Stimulated activated naive CD8-positive, alpha-beta T cell treated with anti-CD3 and anti-CD28 coated beads, Interleukin-15, Interleukin-2, amounts not matched to agents 100 U/mL and 50 U/mL, for 24 hours (primary cell): ENCODE results near the gene EEF1A2.

Source experiments
- ATAC-seq: fragments of 150-1000 bp; cut with Tn5 transposase; one replicate; pipeline ENCODE4 v1.10.0; 2021
- DNase-seq: peaks from one replicate; pipeline ENCODE4 v3.0.0; 2021

The EEF1A2 gene

DNA sequence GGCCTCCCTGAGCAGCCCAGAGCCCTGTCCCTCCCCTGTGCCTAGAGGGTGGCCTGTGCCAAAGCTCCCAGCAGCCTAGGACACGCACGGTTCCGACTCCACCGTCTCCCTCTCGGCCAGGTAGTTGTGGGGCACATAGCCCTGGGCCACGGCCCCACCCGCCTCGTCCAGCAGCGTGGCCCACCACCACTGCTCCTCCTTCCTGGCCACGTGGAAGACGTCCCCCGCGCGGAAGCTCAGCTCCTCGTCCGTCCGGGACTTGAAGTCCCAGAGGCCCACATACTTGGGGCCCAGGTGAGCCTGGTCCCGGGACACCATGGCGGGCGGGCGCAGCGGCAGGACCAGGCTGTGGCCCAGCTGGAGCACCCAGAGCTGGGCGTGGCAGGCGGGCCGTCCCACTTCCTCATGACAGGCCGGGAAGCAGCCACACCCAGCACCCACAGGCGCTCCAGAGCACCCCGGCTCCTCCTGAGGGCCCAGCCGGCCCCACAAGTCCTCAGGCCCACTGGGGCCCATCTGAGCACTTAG is 38.2 kb upstream of the EEF1A2 start, which contains the start of gene PTK6:
TSS of gene PTK6 (minus strand) at position 380 of the 528 bp plus-strand sequence. CDS start at position 318, 62 bp downstream.
- DNase-seq (no peak), ATAC-seq (peak; percentile 1)

DNA sequence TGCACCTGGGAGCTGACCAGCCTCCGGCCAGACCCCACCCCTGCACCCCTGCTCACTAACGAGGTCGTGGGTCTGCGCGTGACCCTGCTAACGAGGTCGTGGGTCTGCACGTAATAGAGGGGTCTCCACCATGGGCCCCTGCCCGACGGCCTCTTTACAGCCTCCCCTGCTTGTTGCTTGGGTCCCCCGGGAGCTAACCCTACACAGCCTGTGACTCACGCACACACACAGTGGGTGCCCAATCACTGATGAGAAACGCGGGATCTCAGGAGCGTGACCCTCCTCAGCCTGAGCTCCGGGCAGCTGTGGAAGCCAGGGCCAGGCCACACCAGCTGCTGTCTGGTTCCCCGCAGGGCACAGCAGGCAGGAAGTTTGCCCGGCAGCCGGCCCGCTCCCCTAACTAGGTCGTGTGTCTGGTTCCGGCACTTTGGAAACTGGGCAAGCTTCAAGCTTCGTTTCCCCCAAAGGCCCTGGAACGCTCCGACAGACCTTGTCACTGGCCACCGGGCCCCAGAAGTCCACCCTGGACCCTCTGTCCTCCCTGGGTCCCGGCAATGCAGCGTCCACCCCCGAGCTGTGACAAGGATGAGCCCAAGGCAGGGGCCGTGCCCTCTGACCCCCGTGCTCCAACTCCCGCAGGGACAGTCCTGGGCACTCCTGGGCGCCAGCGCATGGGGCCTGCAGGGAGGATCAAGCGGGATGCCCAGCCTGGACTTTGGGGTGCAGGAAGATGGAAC is 37.5 kb upstream of the EEF1A2 start:
- DNase-seq (no peak), ATAC-seq (no peak)

GRCh38 chr20:63534831-63535651 is 36.2 kb upstream of the EEF1A2 start:
- no peak for ATAC-seq
- no peak for DNase-seq

DNA sequence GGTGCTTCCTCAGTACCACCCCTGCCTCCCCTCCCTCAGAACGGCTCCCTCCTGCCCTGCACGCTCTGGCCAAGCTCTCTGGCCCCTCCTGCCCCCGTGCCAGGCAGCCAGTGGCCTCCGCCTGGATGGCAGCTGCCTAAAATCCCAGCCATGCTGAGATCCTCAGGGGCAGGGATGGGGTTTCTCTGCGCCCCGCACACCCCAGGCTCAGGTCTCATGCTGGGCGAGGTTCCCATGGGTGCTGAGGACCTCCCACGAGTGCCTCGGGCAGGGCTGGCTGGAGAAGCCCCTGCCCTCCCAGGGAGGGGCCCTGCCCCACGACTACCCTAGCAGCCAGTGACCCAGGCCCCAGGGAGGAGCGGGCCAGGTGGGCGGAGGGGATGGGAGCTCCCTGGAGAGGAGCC is 35.5 kb upstream of the EEF1A2 start:
- no peak for ATAC-seq
- DNase-seq = no peak

- DNase-seq (no peak), ATAC-seq (no peak)
Measured at GRCh38 chr20:63533871-63534393, 35.0 kb upstream of the EEF1A2 start.

DNA sequence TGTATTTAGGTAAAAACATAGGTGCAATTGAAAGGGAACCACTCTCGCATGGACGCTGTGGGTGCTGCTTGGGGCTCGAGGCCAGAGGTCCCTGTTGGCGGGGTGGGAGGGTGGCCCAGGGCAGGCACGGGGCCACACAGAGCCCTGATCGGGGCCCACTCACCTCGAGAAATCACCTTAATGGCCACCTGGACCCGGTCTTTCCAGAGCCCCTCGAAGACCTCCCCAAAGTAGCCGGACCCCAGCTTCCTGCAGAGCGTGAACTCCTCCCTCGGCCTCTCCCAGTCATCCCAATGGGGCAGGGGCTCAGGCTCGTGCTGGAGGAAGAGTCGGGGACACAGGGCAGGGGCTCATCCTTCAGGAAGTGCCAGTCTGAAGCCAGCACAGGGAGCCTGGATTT is 34.5 kb upstream of the EEF1A2 start:
- DNase-seq (no peak), ATAC-seq (no peak)

DNA sequence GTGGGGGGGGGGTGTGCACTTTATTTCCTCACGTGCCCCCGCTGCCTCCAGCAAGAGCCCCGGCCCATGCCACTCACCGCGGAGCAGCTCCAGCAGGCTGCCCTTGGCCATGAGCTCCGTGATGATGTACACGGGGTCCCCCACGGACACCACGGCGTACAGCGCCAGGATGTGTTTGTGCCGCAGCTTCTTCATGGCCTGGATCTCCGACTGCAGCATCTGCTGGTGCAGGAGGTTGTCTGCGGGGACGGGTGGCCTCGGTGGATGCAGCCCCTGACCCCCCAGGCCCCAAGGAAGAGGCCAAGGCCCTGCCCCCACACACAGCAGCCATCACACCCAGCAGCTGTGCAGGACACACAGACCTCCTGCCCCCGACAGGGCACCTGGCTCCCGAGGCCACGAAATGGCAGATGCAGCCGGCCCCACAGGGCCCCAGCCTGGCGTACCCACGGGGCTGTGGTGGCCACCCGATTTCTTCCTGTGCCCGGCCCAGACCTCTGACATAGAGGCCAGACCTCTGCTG is 33.6 kb upstream of the EEF1A2 start:
- ATAC-seq = no peak
- DNase-seq = no peak

DNA sequence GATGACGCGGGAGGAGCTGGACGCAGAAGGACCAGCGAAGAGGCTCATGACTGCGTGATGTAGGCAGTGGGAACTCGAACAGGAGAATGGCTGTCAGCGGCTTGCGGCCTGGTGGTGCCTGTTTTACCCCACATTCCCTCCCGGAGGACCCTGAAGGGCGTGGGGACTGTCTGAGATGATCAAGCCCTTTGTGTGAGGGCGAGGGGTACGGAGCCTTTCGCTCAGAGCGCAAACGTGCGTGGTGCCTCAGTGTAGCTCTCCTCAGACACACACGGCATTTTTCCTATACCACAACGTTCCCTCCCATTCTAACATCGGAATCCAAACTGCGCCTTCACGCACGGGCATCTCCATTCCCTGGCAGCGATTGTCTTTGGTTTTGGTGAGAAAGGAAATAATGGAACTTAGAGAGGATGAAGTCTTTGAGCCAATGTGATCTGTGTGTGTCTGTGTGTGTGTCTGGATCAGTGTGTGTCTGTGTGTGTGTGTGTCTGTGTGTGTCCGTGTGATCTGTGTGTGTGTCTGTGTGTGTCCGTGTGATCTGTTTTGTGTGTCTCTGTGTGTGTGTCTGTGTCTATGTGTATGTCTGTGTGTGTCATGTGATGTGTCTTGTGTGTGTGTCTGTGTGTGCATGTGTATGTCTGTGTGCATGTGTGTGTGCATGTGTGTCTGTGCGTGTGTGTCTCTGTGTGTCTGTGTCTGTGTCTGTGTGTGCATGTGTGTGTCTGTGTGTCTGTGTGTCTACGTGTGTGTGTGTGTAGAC is 33.0 kb upstream of the EEF1A2 start:
- ATAC-seq (no peak), DNase-seq (no peak)

DNA sequence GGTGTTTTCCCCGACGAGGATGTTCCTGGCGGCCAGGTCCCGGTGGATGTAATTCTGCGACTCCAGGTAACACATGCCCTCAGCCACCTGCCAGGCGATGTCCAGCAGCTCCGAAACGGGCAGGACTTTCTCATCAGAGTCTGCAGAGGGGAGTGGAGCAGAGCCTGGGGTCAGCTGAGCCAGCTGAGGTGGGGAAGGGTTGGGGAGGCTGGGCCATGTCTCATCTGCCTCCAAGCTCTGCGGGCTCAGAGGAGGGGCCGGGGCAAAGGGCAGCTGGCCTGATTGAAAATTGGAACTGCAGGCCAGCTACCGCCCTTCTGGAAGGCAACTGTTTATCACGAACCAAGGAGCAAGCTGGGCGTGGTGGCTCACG is 31.9 kb upstream of the EEF1A2 start:
- ATAC-seq = no peak

DNA sequence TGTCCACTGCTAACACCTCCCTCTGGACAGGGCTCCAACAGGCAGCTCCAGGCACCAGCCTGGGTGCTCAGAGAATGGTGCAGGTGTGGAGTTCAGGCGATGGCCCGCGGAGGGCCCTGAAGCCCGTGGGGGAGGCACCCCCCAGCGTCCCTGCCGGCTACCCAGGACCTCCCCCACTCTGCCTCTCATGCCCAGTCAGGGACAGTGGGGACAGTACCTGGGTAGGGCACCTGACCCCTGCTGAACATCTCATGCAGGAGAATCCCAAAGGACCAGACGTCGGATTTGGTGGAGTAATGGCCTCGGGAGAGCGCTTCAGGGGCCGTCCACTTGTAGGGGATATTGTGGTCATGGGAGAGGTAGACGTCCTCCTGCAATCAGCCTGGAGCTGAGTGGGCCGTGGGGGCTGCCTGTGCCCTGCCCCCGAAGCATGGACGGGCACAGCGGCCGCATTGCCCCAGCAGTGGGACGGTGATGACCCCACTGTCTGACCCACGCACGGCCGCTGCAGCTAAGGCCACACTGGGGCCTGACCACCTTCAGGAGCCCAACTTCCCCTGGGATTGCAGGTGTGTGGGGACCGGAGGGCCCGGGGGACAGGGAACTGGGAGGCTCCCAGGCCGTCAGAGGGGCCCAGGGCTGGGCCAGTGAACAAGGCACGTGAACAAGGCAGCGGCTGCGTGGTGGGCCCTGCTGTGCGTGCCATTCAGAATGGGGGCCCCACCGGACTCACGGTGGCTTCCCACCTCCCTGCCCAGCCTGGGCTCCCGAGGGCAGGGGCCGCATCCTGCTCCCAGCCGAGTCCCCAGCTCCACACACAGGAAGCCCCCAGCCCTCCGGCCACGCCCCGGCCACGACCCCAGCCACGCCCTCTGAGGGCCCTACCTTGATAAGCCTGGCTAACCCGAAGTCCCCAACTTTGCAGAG is 31.2 kb upstream of the EEF1A2 start:
- DNase-seq (no peak), ATAC-seq (no peak)

More for the DNA sequence above, 31.9 kb upstream of the EEF1A2 start:
- no peak for DNase-seq

DNA sequence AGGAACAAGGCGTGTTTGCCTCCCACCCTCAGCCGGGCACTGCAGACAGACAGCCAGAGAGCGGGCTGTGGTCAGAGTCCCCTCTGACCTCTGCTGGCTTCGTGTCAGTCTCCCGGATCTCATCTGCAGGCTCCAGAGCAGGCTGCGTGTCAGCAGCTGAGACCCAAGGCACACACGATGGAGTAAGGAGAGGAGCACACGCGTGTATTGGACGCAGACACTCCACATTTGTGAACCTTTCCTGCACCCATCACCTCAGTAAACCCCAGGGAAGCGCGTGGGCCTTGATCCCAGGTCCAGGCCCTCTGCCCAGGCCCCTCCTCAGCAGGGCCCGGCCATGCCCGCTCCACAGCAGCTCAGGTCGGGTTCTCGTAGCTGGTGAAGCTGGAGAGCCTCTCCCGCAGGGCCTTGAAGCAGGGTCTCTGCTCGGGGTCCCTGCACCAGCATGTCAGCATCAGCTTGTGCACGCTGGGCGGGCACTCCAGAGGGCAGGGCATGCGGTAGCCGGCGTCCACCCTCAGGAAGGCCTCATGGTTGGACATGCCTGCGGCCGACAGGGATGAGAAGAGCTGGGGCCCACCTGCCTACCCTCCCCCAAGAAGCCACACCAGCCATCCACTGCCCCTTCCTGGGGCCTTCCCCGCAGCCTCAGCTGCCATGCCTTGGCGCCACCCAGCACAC is 30.4 kb upstream of the EEF1A2 start:
- DNase-seq (no peak), ATAC-seq (no peak)

DNA sequence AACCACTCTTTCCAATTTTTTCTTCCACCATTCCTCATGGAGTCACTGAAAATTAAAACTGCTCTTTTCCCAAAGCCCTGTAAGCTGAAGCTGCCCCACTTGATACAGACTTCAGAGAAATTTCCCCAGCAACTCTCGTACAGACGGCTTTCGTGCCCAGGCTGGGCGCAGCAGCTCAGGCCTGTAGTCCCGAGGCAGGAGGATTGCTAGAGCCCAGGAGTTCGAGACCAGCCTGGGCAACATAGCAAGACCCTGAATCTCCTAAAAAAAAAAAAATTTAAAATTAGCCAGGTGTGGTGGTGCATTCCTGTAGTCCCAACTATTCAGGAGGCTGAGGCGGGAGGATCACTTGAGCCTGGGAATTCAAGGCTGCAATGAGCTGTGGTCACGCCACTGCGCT is 28.3 kb upstream of the EEF1A2 start:
- DNase-seq (no peak), ATAC-seq (no peak)

DNA sequence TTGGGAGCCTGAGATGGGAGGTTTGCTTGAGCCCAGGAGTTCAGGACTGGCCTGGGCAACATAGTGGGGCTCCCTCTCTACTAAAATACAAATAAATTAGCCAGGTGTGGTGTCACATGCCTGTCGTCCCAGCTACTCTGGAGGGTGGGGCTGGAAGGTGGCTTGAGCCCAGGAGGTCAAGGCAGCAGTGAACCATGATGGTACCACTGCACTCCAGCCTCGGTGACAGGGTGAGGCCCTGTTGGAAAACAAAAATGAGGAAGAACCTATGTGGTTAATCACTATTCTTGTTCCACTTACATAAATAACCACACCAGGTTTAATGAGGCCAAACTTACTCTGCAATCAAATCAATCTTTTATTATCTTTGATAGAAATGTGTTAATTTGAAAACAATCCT is 27.1 kb upstream of the EEF1A2 start:
- ATAC-seq (no peak), DNase-seq (no peak)

DNA sequence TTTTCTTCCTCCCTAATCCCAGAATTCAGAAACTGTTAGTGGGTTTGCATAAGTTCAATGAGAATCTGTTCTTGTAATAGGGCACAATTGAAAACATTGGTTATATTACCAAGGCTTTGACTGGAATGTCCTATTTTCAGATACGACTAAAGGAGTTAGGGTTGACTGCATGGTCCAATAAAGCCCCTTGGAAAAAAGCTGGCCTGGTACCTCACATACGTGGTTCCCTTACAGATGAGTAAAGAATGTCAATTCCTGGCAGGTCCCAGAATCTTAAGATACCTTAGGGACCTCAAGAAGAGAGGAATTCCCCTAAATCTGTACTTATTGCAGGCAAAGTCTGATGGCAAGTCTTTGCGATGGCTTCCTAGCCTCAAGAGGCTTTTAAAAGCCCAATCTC is 26.3 kb upstream of the EEF1A2 start:
- no peak for DNase-seq
- no peak for ATAC-seq

DNA sequence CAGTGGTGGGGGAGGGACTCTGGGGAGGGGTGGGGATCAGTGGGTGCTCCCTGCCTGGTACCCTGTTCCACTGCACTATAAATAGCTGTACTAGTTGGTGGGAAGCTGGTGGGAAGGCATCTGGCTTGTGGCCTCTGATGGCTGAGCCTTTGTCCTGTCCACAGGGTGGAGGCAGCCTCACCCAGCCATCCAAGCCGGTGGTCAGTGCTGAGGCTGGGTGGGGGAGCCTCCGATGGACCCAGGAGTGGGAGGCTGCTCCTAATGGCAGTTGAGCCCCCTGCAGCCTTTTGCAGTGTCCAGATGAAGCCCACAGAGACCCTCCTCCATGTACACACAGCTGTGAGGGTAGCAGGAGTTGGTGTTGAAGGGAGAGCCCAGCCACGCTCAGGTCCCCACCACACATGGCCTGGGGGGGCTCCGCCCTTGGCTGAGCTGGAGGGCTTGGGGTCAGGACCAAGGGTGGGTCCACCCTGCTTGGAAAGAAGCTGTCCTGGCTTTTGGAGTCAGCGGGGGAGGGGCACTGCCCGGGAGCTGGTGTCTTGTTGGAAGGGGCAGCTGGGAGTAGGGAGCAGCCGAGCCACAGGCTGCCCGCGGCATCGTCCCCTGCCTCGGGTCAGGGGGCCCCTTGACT is 24.2 kb upstream of the EEF1A2 start:
- DNase-seq (no peak), ATAC-seq (no peak)

DNA sequence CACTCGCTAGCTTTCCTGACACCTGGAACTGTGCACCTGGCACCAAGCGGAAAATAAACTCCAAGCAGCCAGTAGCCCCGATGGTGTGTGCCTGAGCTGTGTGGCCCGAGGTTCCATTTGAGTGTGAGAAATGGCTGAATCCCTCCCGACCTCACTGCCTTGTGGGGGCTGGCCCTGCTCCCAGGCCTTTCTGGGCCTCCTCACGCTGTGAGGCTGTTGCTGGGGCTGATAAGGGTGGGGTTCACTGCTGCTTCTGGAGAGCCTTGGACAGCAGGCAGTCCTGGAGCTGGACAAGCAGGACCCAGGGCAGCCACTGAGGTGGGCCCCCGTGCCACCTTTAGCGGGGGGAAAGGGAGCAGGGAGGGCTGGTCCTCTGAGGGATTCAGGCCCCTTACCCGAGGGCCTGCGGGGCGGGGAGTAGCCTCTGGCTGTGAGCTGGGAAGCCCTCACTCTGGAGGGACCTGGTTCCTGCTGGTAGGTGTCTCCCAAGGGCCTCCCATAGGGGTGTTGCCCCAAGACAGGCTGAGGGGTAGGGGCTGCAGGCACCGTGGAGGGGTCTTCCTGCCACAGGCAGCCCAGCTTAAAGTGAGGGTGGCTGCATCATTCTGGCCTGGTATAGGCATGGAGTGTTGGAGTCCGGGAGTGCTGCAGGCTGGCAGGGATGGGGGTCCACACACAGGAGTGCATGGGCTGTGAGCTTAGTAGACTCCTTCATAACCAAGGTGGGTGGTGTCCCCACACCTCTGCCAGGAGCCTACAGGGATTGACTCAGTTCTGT is 23.4 kb upstream of the EEF1A2 start:
- ATAC-seq = no peak
- DNase-seq = no peak

GRCh38 chr20:63521602-63522001 is 22.7 kb upstream of the EEF1A2 start:
- no peak for DNase-seq
- no peak for ATAC-seq

GRCh38 chr20:63520934-63521601 is 22.2 kb upstream of the EEF1A2 start:
- ATAC-seq (peak; percentile 65), DNase-seq (peak; percentile 79)
